Endothelial cell of umbilical vein (primary cell): ENCODE data around the gene TRAPPC4. TPM values are rescaled to one million over a fixed set of nuclear protein-coding genes. Genes with fewer than 3 reads are reported as not detected.

Source experiments
- BruUV-seq: library from RNA; stranded (reverse); fragments of 400-500 nt; replicated peaks from 2 replicates; lab custom pipeline; 2021; lab: Mats Ljungman, UMichigan
- CTCF ChIA-PET: fragments of 300-600, 350-600 bp; sonication (Branson Sonifier 250); formaldehyde crosslinking; loops from one replicate; lab custom pipeline; 2021; ENCODE audit warnings: antibody characterized with exemption, inconsistent platforms; lab: Charles Lee
- POLR2A ChIA-PET: fragments of 300-600, 350-600 bp; sonication (Branson Sonifier 250); formaldehyde crosslinking; loops from one replicate; lab custom pipeline; 2021; ENCODE audit warnings: antibody characterized with exemption, inconsistent platforms; lab: Charles Lee
- DNase-seq: peaks from one replicate; pipeline ENCODE4 v3.0.0-alpha.2; 2011; ENCODE audit warnings: low read depth, low spot score
- FAIRE-seq: peaks from 2 replicates; lab custom pipeline; 2011; peaks lifted over from hg19 to GRCh38; lab: Jason Lieb, UNC
- H2AFZ ChIP-seq: 2 replicates; pipeline ENCODE4 v1.6.0; 2012; ENCODE audit warnings: low read depth, low read length, control low read depth, inconsistent platforms
- H3K27ac ChIP-seq: 2 replicates; pipeline ENCODE4 v1.5.1; 2011; ENCODE audit warnings: low read depth, mild to moderate bottlenecking, control low read depth, low read length, moderate library complexity; ENCODE audit not compliant: insufficient read depth
- H3K27me3 ChIP-seq, 2 experiments: 2 replicates each; pipeline versions ENCODE4 v1.6.0 to v1.6.1; 2011; ENCODE audit warnings: low read length in 2 of 2, mixed read lengths in 1 of 2; ENCODE audit not compliant: control insufficient read depth in 2 of 2, insufficient read depth in 2 of 2
- H3K36me3 ChIP-seq, 2 experiments: 2 replicates in 1 of 2; 3 replicates in 1 of 2; pipeline ENCODE4 v1.5.1; 2011; ENCODE audit warnings: low read length in 2 of 2, mild to moderate bottlenecking in 1 of 2, moderate library complexity in 1 of 2; ENCODE audit not compliant: control insufficient read depth in 2 of 2, insufficient read depth in 2 of 2; ENCODE audit errors: extremely low read depth in 1 of 2
- H3K4me1 ChIP-seq: 3 replicates; pipeline ENCODE4 v1.5.1; 2011; ENCODE audit warnings: mild to moderate bottlenecking, low read length; ENCODE audit not compliant: control insufficient read depth, insufficient read depth; ENCODE audit errors: extremely low read depth
- H3K4me2 ChIP-seq: 2 replicates; pipeline ENCODE4 v1.6.1; 2011; ENCODE audit warnings: low read length, control low read depth, mixed read lengths; ENCODE audit not compliant: insufficient read depth
- H3K4me3 ChIP-seq, 3 experiments: fragments of 200-600 bp in 1 of 3; sonication (generic), shearing (Covaris generic) in 1 of 3; replicated peaks in 1 of 3; 2 replicates each; pipeline ENCODE4 v1.5.1; 2011 to 2016; ENCODE audit warnings: control low read depth in 3 of 3, low read length in 3 of 3, mild to moderate bottlenecking in 2 of 3, inconsistent platforms in 1 of 3, low read depth in 1 of 3, moderate library complexity in 1 of 3; ENCODE audit not compliant: insufficient read depth in 1 of 3
- H3K79me2 ChIP-seq: 2 replicates; pipeline ENCODE4 v1.6.0; 2012; ENCODE audit warnings: low read length, inconsistent platforms; ENCODE audit not compliant: control insufficient read depth, insufficient read depth
- H3K9ac ChIP-seq: replicated peaks from 2 replicates; pipeline ENCODE3; 2011; ENCODE audit warnings: low read length, control low read depth; ENCODE audit not compliant: insufficient read depth; ENCODE audit errors: extremely low read depth
- H3K9me1 ChIP-seq: replicated peaks from 3 replicates; pipeline ENCODE4 v1.6.0; 2011; ENCODE audit warnings: mild to moderate bottlenecking, low read length; ENCODE audit not compliant: control insufficient read depth, insufficient read depth; ENCODE audit errors: extremely low read depth
- H3K9me3 ChIP-seq: replicated peaks from 2 replicates; pipeline ENCODE4 v1.5.1; 2012; ENCODE audit warnings: low read length, inconsistent platforms; ENCODE audit not compliant: control insufficient read depth, insufficient read depth
- H4K20me1 ChIP-seq: replicated peaks from 2 replicates; pipeline ENCODE3; 2011; ENCODE audit warnings: mild to moderate bottlenecking, low read length; ENCODE audit not compliant: control insufficient read depth, insufficient read depth; ENCODE audit errors: extremely low read depth
- EZH2 ChIP-seq: IDR thresholded peaks from 2 replicates; pipeline ENCODE4 v1.6.1; 2012; ENCODE audit warnings: borderline replicate concordance, low read depth, mild to moderate bottlenecking, moderate library complexity, low read length, inconsistent platforms; ENCODE audit not compliant: severe bottlenecking
- FOS ChIP-seq: IDR thresholded peaks from 2 replicates; pipeline ENCODE4 v1.6.1; 2011; ENCODE audit warnings: mild to moderate bottlenecking, low read length, moderate library complexity, borderline replicate concordance; ENCODE audit not compliant: insufficient read depth
- GATA2 ChIP-seq: IDR thresholded peaks from 2 replicates; pipeline ENCODE4 v1.7.0; 2011; ENCODE audit warnings: low read depth, mild to moderate bottlenecking, moderate library complexity, mixed read lengths, low read length; ENCODE audit not compliant: insufficient read length, insufficient read depth
- JUN ChIP-seq: IDR thresholded peaks from 2 replicates; pipeline ENCODE4 v1.6.1; 2011; ENCODE audit warnings: borderline replicate concordance, low read depth; ENCODE audit not compliant: insufficient read length, insufficient read depth
- MAX ChIP-seq: IDR thresholded peaks from 2 replicates; pipeline ENCODE4 v1.6.1; 2011; ENCODE audit not compliant: insufficient read depth, insufficient read length
- MYC ChIP-seq: IDR thresholded peaks from one replicate; pipeline ENCODE4 v1.6.1; 2011; ENCODE audit warnings: mild to moderate bottlenecking, low read depth, low read length
- POLR2A ChIP-seq: IDR thresholded peaks from 2 replicates; pipeline ENCODE4 v1.6.1; 2012; ENCODE audit warnings: low read depth, mild to moderate bottlenecking, control low read depth, low read length
- dilution Hi-C: fragments of 300-500 bp; cut with MboI; formaldehyde crosslinking; loops from one replicate; pipeline ENCODE4 v1.15.0; 2019; ENCODE audit warnings: low sequenced_read_pairs; ENCODE audit not compliant: extremely low pct_ligation_motif_present
- intact Hi-C: fragments of 100-400 bp; cut with micrococcal nuclease; formaldehyde crosslinking; loops from one replicate; pipeline ENCODE4 v1.10.0; 2022
- polyA plus RNA-seq, 4 experiments: library from polyadenylated mRNA; depleted of rRNA in 3 of 4; stranded (reverse) in 3 of 4; unstranded in 1 of 4; fragments of >200 nt; gene quantifications; 2 replicates each; pipeline versions ENCODE4 v1.2.1 to v1.2.3, GENCODE V29; 2011 to 2012; ENCODE audit warnings: missing spikeins in 1 of 4
- total RNA-seq: library from RNA; stranded (reverse); gene quantifications from 2 replicates; pipeline ENCODE4 v1.2.3, GENCODE V29; 2021
- TF ChIP-seq, protein P1 (sequence below), 2 donors: IDR thresholded peaks; 1 replicate in 1 of 2; 2 replicates in 1 of 2; pipeline ENCODE4 v1.5.1; 2011; ENCODE audit warnings: low read length in 2 of 2, mild to moderate bottlenecking in 2 of 2, moderate library complexity in 2 of 2, control low read depth in 1 of 2, inconsistent platforms in 1 of 2, low read depth in 1 of 2; ENCODE audit not compliant: insufficient read depth in 1 of 2; ENCODE audit errors: extremely low read depth in 1 of 2

The TRAPPC4 gene
- total and polyA plus RNA-seq, 2 donors (not counting 3 experiments of a cell fraction or from before 2014, with no cell fraction given): 64.2 to 224 TPM

DNA sequence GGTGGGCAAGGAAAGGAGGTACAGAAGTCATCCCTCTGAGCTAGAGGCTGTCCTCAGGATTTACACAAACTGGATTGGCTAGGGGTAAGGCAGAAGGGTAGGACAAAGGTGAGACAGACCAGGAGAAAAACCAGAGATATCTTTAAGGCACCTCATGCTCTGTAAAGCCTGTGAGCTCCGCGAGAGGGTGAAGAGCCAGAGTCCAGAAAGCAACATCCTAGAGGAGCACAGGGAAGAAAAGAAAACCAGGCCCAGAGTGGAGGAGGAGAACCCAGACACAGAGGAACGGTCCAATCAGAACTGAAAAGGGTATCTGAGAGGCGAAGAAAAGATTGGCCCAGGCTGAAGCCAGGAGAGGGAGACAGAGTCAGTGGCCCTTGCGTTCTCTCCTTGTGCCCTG lies 7.0 kb downstream of the TRAPPC4 start:
- intact Hi-C loops: no loop called here
- TF ChIP-seq POLR2A: no peak
- no peak for TF ChIP-seq GATA2
- TF ChIP-seq JUN: no peak
- TF ChIP-seq, protein P1, sequence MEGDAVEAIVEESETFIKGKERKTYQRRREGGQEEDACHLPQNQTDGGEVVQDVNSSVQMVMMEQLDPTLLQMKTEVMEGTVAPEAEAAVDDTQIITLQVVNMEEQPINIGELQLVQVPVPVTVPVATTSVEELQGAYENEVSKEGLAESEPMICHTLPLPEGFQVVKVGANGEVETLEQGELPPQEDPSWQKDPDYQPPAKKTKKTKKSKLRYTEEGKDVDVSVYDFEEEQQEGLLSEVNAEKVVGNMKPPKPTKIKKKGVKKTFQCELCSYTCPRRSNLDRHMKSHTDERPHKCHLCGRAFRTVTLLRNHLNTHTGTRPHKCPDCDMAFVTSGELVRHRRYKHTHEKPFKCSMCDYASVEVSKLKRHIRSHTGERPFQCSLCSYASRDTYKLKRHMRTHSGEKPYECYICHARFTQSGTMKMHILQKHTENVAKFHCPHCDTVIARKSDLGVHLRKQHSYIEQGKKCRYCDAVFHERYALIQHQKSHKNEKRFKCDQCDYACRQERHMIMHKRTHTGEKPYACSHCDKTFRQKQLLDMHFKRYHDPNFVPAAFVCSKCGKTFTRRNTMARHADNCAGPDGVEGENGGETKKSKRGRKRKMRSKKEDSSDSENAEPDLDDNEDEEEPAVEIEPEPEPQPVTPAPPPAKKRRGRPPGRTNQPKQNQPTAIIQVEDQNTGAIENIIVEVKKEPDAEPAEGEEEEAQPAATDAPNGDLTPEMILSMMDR (IDR thresholded peaks at IDR 0.05; ENCODE audit: extremely low read depth in 1 of 2, insufficient read depth in 1 of 2, low read depth in 1 of 2, low read length in 2 of 2): no peak
- no peak for TF ChIP-seq MAX
- TF ChIP-seq EZH2: no peak
- TF ChIP-seq FOS: no peak
- no peak for TF ChIP-seq MYC
- Histone ChIP-seq H3K27me3 (no peaks in the 10 kb centered on the region), H4K20me1 (no peaks in the 10 kb centered on the region), H3K27ac (no peak overlapping the region), H3K9me3 (no peaks in the 10 kb centered on the region), H2AFZ (no peak overlapping the region), H3K4me1 (peaks cover 16% of the 10 kb centered on the region), H3K4me2 (no peak overlapping the region), H3K9me1 (no peaks in the 10 kb centered on the region), H3K4me3 (no peak overlapping the region), H3K79me2 (peaks cover 2% of the 10 kb centered on the region), H3K9ac (no peak overlapping the region), H3K36me3 (peaks cover 6 to 19% of the 10 kb centered on the region in 2 experiments)
- ChIA-PET POLR2A (no interaction called here), CTCF (interaction anchor here (1.0 kb wide), 1 partner anchor 313 kb away, joined by 3 read pairs; no protein-coding TSS in a partner anchor)
- BruUV-seq: no TSS peak
- dilution Hi-C loops: no loop called here
- DNase-seq (no peak), FAIRE-seq (no peak)
